ENCODE measurements around the gene PRRG2. TPM values are rescaled to one million over a fixed set of nuclear protein-coding genes. Genes with fewer than 3 reads are reported as not detected.

Gene PRRG2
- total and polyA plus RNA-seq, 9 of the 15 experiments (the other 6 are each of a cell fraction or from before 2014, with no cell fraction given): 0.06 to 1.1 (median 0.33) TPM

DNA sequence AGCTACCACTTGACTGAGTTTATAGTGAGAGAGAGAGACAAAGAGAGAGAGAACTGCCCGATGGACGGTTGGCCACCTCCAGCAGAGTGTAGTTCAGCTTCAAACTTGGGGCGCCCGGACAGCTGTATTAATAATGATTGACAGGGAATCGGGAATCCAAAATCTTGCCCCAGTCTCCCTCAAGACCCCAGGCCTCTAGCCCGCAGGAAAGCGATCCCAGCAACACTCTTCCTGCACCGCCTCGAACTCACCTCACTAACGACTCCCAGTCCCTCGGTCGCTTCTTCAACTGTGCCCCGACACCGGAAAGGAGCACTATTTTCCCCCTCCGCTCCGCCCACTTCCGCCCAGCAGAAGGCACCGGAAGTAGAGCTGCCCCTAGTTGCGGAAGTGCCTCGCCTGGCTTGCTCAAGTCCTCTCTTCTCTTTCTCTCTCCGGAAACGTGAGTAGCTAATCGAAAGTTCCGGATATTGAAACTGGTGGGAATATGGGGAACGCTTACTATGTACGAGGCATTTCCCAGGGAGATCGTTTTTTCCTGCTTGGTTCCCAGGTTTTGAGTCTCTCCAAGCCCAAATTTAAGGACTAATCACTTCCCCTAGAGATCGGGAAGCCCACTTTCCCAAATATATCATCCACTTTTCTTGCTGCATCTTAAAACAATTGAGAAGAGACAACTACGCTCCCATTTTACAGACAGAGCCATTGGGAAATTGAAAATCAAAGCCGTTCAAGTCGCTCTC is 681 bp upstream of the PRRG2 start, which contains the start of gene NOSIP (continued):
- TF ChIP-seq NR2C1 (IDR thresholded peaks at IDR 0.05) (peak; percentile 90), NR2C1 (tag; IDR thresholded peaks at IDR 0.05) (peak; percentile 92), NCOA1 (IDR thresholded peaks at IDR 0.05; ENCODE audit: low read depth) (peak; percentile 99), JUND (IDR thresholded peaks at IDR 0.05; ENCODE audit: borderline replicate concordance, low read depth, low read length) (peak; percentile 83), JUND (tag; IDR thresholded peaks at IDR 0.05; ENCODE audit: borderline replicate concordance, low read depth, low read length) (peak; percentile 32; the same call in 1 of the 3 replicates), XRCC3 (IDR thresholded peaks at IDR 0.05) (no peak), TOE1 (IDR thresholded peaks at IDR 0.05; ENCODE audit: borderline replicate concordance) (peak; percentile 86), TOE1 (CRISPR knock-in tag; IDR thresholded peaks at IDR 0.05; ENCODE audit: borderline replicate concordance, low read depth) (no peak), POLR2A (conservative IDR thresholded peaks at IDR 0.05) (peak; percentile 99), ZFP1 (CRISPR knock-in tag; IDR thresholded peaks at IDR 0.05) (no peak), ZSCAN32 (CRISPR knock-in tag; IDR thresholded peaks at IDR 0.05) (no peak), SREBF1 (IDR thresholded peaks at IDR 0.05; ENCODE audit: borderline replicate concordance, low read depth, low read length) (no peak), LCOR (CRISPR knock-in tag; IDR thresholded peaks at IDR 0.05) (peak; percentile 79), POLR2AphosphoS2 (IDR thresholded peaks at IDR 0.05; ENCODE audit: low read length) (peak; percentile 80; the same call in 1 of the 2 replicates), KLF16 (IDR thresholded peaks at IDR 0.05) (no peak), TGIF2 (CRISPR knock-in tag; IDR thresholded peaks at IDR 0.05) (no peak; the same call in 1 of the 2 replicates), YY1 (IDR thresholded peaks at IDR 0.05; ENCODE audit: borderline replicate concordance in 1 of 3, control insufficient read depth in 1 of 3, extremely low read depth in 1 of 3, insufficient read depth in 3 of 3, insufficient read length in 1 of 3, insufficient replicate concordance in 2 of 3, low read depth in 1 of 3, low read length in 2 of 3) (peak in 2 of 3 experiments; percentile 46 to 57)
- TF ChIP-seq, protein P1, sequence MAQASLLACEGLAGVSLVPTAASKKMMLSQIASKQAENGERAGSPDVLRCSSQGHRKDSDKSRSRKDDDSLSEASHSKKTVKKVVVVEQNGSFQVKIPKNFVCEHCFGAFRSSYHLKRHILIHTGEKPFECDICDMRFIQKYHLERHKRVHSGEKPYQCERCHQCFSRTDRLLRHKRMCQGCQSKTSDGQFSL (CRISPR knock-in tag; IDR thresholded peaks at IDR 0.05): peak; percentile 18; the same call in 1 of the 2 replicates
- TF ChIP-seq, protein P1 (tag; IDR thresholded peaks at IDR 0.05): no peak
- TF ChIP-seq, protein P2, sequence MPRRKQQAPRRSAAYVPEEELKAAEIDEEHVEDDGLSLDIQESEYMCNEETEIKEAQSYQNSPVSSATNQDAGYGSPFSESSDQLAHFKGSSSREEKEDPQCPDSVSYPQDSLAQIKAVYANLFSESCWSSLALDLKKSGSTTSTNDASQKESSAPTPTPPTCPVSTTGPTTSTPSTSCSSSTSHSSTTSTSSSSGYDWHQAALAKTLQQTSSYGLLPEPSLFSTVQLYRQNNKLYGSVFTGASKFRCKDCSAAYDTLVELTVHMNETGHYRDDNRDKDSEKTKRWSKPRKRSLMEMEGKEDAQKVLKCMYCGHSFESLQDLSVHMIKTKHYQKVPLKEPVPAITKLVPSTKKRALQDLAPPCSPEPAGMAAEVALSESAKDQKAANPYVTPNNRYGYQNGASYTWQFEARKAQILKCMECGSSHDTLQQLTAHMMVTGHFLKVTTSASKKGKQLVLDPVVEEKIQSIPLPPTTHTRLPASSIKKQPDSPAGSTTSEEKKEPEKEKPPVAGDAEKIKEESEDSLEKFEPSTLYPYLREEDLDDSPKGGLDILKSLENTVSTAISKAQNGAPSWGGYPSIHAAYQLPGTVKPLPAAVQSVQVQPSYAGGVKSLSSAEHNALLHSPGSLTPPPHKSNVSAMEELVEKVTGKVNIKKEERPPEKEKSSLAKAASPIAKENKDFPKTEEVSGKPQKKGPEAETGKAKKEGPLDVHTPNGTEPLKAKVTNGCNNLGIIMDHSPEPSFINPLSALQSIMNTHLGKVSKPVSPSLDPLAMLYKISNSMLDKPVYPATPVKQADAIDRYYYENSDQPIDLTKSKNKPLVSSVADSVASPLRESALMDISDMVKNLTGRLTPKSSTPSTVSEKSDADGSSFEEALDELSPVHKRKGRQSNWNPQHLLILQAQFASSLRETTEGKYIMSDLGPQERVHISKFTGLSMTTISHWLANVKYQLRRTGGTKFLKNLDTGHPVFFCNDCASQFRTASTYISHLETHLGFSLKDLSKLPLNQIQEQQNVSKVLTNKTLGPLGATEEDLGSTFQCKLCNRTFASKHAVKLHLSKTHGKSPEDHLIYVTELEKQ (CRISPR knock-in tag; IDR thresholded peaks at IDR 0.05): no peak
- TF ChIP-seq, protein P3, sequence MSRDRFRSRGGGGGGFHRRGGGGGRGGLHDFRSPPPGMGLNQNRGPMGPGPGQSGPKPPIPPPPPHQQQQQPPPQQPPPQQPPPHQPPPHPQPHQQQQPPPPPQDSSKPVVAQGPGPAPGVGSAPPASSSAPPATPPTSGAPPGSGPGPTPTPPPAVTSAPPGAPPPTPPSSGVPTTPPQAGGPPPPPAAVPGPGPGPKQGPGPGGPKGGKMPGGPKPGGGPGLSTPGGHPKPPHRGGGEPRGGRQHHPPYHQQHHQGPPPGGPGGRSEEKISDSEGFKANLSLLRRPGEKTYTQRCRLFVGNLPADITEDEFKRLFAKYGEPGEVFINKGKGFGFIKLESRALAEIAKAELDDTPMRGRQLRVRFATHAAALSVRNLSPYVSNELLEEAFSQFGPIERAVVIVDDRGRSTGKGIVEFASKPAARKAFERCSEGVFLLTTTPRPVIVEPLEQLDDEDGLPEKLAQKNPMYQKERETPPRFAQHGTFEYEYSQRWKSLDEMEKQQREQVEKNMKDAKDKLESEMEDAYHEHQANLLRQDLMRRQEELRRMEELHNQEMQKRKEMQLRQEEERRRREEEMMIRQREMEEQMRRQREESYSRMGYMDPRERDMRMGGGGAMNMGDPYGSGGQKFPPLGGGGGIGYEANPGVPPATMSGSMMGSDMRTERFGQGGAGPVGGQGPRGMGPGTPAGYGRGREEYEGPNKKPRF (IDR thresholded peaks at IDR 0.05; ENCODE audit: low read depth, low read length): no peak
